ENCODE results near the gene TNNI2.

GRCh38 chr11:1823376-1824220 lies 15.2 kb upstream of the TNNI2 start:
- TF ChIP-seq POLR2AphosphoS5 (IDR thresholded peaks at IDR 0.05; ENCODE audit: low read depth, low read length) = no peak
- no peak for TF ChIP-seq POLR2A (IDR thresholded peaks at IDR 0.05; ENCODE audit: low read depth, low read length)

Measured in GM12891 (cell line).